Esophagus muscularis mucosa (tissue), 4 donors: ENCODE measurements around the gene CALHM1. TPM values are rescaled to one million over a fixed set of nuclear protein-coding genes. Genes with fewer than 3 reads are reported as not detected.

ENCODE experiments used
- DNase-seq: peaks from one replicate; pipeline ENCODE4 v3.0.0-alpha.2; 2017; ENCODE audit errors: extremely low spot score
- H3K27ac ChIP-seq, 4 donors: fragments of 200-600 bp; sonication (generic); replicated peaks in 1 of 4; 1 replicate in 3 of 4; 2 replicates in 1 of 4; pipeline ENCODE4 v1.5.1; 2016 to 2019; ENCODE audit warnings: mild to moderate bottlenecking in 1 of 4
- H3K27me3 ChIP-seq, 4 donors: fragments of 200-600 bp; sonication (generic); one replicate each; pipeline versions ENCODE4 v1.5.1 to v1.6.0; 2016 to 2019
- H3K36me3 ChIP-seq, 4 donors: fragments of 200-600 bp; sonication (generic); one replicate each; pipeline ENCODE4 v1.5.1; 2016 to 2019
- H3K4me1 ChIP-seq, 4 donors: fragments of 200-600 bp; sonication (generic); one replicate each; pipeline ENCODE4 v1.5.1; 2016 to 2019
- H3K4me3 ChIP-seq, 4 donors: fragments of 200-600 bp; sonication (generic); 1 replicate in 2 of 4; 2 replicates in 2 of 4; pipeline ENCODE4 v1.5.1; 2016 to 2019; ENCODE audit warnings: mild to moderate bottlenecking in 4 of 4, moderate library complexity in 1 of 4
- H3K9me3 ChIP-seq, 4 donors: fragments of 200-600 bp; sonication (generic); 1 replicate in 3 of 4; 2 replicates in 1 of 4; pipeline ENCODE4 v1.5.1; 2016 to 2019
- EP300 ChIP-seq: sonication (generic); formaldehyde crosslinking; IDR thresholded peaks from one replicate; pipeline ENCODE4 v1.6.1; 2017; ENCODE audit warnings: antibody characterized with exemption
- POLR2A ChIP-seq: fragments of 450-650 bp; IDR thresholded peaks from one replicate; pipeline ENCODE4 v1.6.1; 2017; ENCODE audit warnings: antibody characterized with exemption, moderate library complexity, mild to moderate bottlenecking, low read depth
- POLR2AphosphoS5 ChIP-seq, 2 donors: sonication (generic); formaldehyde crosslinking; IDR thresholded peaks; one replicate each; pipeline ENCODE4 v1.6.1; 2017; ENCODE audit warnings: antibody characterized with exemption in 2 of 2
- WGBS: methylation state at CpG from one replicate; pipeline ENCODE4 v1.1.5; 2018; 5-methylcytosine and 5-hydroxymethylcytosine counted together
- intact Hi-C: fragments of 100-400 bp; cut with DNase I; formaldehyde crosslinking; loops from one replicate; pipeline ENCODE4 v1.15.1; 2023
- total RNA-seq, 4 donors: library from RNA; depleted of rRNA; stranded (reverse); fragments of >200 nt; gene quantifications; one replicate each; pipeline versions ENCODE4 v1.1.0 to v1.2.1, GENCODE V29; 2016
- TF ChIP-seq, protein P1 (sequence below), 3 experiments: fragments of 200-600 bp in 2 of 3; fragments of 450-650 bp in 1 of 3; sonication (generic) in 2 of 3; IDR thresholded peaks; one replicate each; pipeline ENCODE4 v1.5.1; 2017 to 2019; ENCODE audit warnings: antibody characterized with exemption in 3 of 3, mild to moderate bottlenecking in 2 of 3, moderate library complexity in 1 of 3

The CALHM1 gene
- total RNA-seq, 4 donors from 2014 or later: not detected

- H3K9me3 ChIP-seq: no peaks in the 10 kb centered on the region
- H3K27ac ChIP-seq: peak overlapping the region in 1 of 4 donors; percentile 7
- intact Hi-C loops: no loop called here
- no peaks in the 10 kb centered on the region for H3K27me3 ChIP-seq
- peaks cover 17 to 100% (median 99%) of the 10 kb centered on the region in 4 donors for H3K36me3 ChIP-seq
- no peak for DNase-seq
- H3K4me3 ChIP-seq: no peak overlapping the region
- 71% methylated on average over 2 of the region's 8 CpGs for WGBS
- peaks cover 31 to 38% (median 36%) of the 10 kb centered on the region in 4 donors for H3K4me1 ChIP-seq
- TF ChIP-seq, protein P1, sequence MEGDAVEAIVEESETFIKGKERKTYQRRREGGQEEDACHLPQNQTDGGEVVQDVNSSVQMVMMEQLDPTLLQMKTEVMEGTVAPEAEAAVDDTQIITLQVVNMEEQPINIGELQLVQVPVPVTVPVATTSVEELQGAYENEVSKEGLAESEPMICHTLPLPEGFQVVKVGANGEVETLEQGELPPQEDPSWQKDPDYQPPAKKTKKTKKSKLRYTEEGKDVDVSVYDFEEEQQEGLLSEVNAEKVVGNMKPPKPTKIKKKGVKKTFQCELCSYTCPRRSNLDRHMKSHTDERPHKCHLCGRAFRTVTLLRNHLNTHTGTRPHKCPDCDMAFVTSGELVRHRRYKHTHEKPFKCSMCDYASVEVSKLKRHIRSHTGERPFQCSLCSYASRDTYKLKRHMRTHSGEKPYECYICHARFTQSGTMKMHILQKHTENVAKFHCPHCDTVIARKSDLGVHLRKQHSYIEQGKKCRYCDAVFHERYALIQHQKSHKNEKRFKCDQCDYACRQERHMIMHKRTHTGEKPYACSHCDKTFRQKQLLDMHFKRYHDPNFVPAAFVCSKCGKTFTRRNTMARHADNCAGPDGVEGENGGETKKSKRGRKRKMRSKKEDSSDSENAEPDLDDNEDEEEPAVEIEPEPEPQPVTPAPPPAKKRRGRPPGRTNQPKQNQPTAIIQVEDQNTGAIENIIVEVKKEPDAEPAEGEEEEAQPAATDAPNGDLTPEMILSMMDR (IDR thresholded peaks at IDR 0.05): no peak
- no peak for TF ChIP-seq POLR2A
- no peak for TF ChIP-seq EP300
- no peak for TF ChIP-seq POLR2AphosphoS5 (IDR thresholded peaks at IDR 0.05)
Measured at GRCh38 chr10:103441611-103442010, 17.1 kb downstream of the CALHM1 start.

DNA sequence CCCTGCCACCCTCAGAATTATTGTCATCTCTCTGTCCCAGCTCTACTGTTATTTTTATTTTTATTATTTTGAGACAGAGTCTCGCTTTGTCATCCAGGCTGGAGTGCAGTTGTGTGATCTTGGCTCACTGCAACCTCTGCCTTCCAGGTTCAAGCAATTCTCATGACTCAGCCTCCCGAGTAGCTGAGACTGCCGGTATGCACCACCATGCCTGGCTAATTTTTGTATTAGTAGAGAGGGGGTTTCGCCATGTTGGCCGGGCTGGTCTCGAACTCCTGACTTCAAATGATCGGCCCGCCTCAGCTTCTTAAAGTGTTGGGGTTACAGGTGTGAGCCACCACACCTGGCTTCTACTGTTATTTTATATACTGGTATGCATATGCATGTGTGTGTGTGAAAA, 17.5 kb downstream of the CALHM1 start:
- H3K27ac ChIP-seq: no peak overlapping the region
- H3K4me1 ChIP-seq: peaks cover 27 to 35% (median 32%) of the 10 kb centered on the region in 4 donors
- H3K4me3 ChIP-seq: no peak overlapping the region
- intact Hi-C loops: no loop called here
- H3K36me3 ChIP-seq: peaks cover 17 to 100% (median 99%) of the 10 kb centered on the region in 4 donors
- H3K27me3 ChIP-seq: no peaks in the 10 kb centered on the region
- H3K9me3 ChIP-seq: no peaks in the 10 kb centered on the region
- TF ChIP-seq POLR2A (no peak), POLR2AphosphoS5 (IDR thresholded peaks at IDR 0.05) (no peak), EP300 (no peak)
- TF ChIP-seq, protein P1 (IDR thresholded peaks at IDR 0.05): no peak
- no peak for DNase-seq
- WGBS: 96% methylated on average over 8 of the region's 8 CpGs

DNA sequence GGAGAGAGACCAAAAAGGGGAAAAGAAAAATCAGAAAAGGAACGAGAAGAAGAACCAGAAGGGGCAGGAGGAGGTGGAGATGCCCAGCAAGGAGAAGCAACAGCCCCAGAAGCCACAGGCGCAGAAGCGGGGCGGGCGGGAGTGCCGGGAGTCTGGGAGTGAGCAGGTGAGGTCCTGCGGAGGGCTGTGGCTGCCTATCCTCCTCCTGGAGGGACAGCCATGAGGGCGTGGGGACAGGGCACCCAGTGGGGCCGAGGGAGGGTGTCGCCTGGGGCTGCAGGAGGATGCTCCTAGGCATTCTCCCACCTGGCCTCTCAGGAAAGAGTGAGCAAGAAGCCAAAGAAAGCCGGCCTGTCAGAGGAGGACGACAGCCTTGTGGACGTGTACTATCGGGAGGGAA, 18.3 kb downstream of the CALHM1 start:
- peaks cover 22 to 100% (median 98%) of the 10 kb centered on the region in 4 donors for H3K36me3 ChIP-seq
- intact Hi-C loops: no loop called here
- H3K4me3 ChIP-seq: no peak overlapping the region
- no peaks in the 10 kb centered on the region for H3K9me3 ChIP-seq
- no peak for DNase-seq
- TF ChIP-seq EP300 (no peak), POLR2AphosphoS5 (IDR thresholded peaks at IDR 0.05) (no peak), POLR2A (no peak)
- TF ChIP-seq, protein P1 (IDR thresholded peaks at IDR 0.05): no peak
- H3K4me1 ChIP-seq: peaks cover 19 to 29% (median 24%) of the 10 kb centered on the region in 4 donors
- no peak overlapping the region for H3K27ac ChIP-seq
- 92% methylated on average over 14 of the region's 14 CpGs for WGBS
- no peaks in the 10 kb centered on the region for H3K27me3 ChIP-seq

- H3K27me3 ChIP-seq: no peaks in the 10 kb centered on the region
Measured at GRCh38 chr10:103439776-103440175, 18.9 kb downstream of the CALHM1 start.

DNA sequence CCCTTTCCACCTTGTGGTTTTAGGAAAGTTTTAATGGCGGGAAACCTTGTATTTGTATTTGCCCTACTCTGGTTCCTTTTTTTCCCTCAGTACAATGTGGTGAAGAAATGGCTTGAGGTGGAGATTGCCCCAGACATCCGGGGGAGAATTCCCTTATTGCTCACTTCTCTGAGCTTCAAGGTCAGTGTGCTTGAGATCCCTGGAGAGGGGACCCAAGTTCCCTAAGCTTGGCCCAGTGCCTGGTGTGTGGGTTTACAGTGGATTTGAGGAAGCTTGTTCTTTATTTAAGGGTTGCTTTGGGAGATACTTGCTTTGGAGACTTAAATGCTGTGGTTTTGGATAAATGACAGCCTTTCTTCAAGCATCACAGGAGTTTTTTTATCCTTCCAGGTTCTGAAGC, 24.8 kb downstream of the CALHM1 start:
- TF ChIP-seq POLR2A: no peak
- TF ChIP-seq EP300: no peak
- TF ChIP-seq POLR2AphosphoS5 (IDR thresholded peaks at IDR 0.05): no peak
- H3K4me3 ChIP-seq: no peak overlapping the region
- WGBS: 87% methylated on average over 2 of the region's 2 CpGs
- H3K27me3 ChIP-seq: no peaks in the 10 kb centered on the region
- H3K4me1 ChIP-seq: peaks cover 0 to 7% (median 3%) of the 10 kb centered on the region in 4 donors
- no peak for DNase-seq
- no peak overlapping the region for H3K27ac ChIP-seq
- peaks cover 22 to 95% (median 82%) of the 10 kb centered on the region in 4 donors for H3K36me3 ChIP-seq
- H3K9me3 ChIP-seq: no peaks in the 10 kb centered on the region
- intact Hi-C loops: no loop called here

More at GRCh38 chr10:103439776-103440175, 18.9 kb downstream of the CALHM1 start:
- TF ChIP-seq POLR2A: no peak
- DNase-seq: no peak
- Histone ChIP-seq H3K9me3 (no peaks in the 10 kb centered on the region), H3K4me1 (peaks cover 12 to 22% (median 18%) of the 10 kb centered on the region in 4 donors), H3K27ac (no peak overlapping the region), H3K4me3 (no peak overlapping the region), H3K36me3 (peaks cover 23 to 100% (median 96%) of the 10 kb centered on the region in 4 donors)
- WGBS: 85% methylated on average over 4 of the region's 4 CpGs
- intact Hi-C loops: no loop called here

DNA sequence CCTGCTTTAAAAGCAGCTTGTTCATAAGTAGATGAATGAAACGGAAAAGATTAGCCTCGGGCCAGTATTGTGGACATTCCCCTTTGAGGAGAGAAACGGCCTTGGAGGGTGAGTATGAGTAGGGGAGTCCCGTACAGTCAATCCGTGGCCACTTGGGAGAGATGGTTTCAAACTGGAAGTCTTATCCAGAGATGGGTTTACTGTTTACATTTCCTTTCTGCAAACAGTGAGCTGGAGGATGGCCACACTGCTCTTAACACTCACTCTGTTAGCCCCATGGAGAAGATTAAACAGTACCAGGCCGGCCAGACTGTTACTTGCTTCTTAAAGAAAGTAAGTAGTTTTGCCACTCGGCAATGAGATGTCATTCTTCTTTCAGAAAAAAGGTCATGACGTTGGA, 26.8 kb downstream of the CALHM1 start:
- no peaks in the 10 kb centered on the region for H3K9me3 ChIP-seq
- H3K27ac ChIP-seq: peak overlapping the region in 1 of 4 donors; percentile 5
- H3K27me3 ChIP-seq: no peaks in the 10 kb centered on the region
- WGBS: 72% methylated on average over 8 of the region's 8 CpGs
- H3K36me3 ChIP-seq: peaks cover 17 to 95% (median 79%) of the 10 kb centered on the region in 4 donors
- H3K4me1 ChIP-seq: peaks cover 0 to 7% (median 3%) of the 10 kb centered on the region in 4 donors
- intact Hi-C loops: no loop called here
- DNase-seq: no peak
- TF ChIP-seq EP300: no peak
- no peak for TF ChIP-seq POLR2AphosphoS5 (IDR thresholded peaks at IDR 0.05)
- TF ChIP-seq POLR2A: no peak
- TF ChIP-seq, protein P1 (IDR thresholded peaks at IDR 0.05): no peak
- H3K4me3 ChIP-seq: no peak overlapping the region
